Measurements from ENCODE around the gene CUL4A.
"Not testable (repeated sequence)": the region's sequence is repeated elsewhere in the genome, so short reads cannot be mapped to it uniquely, and the experiment has no call there.

The CUL4A gene

DNA sequence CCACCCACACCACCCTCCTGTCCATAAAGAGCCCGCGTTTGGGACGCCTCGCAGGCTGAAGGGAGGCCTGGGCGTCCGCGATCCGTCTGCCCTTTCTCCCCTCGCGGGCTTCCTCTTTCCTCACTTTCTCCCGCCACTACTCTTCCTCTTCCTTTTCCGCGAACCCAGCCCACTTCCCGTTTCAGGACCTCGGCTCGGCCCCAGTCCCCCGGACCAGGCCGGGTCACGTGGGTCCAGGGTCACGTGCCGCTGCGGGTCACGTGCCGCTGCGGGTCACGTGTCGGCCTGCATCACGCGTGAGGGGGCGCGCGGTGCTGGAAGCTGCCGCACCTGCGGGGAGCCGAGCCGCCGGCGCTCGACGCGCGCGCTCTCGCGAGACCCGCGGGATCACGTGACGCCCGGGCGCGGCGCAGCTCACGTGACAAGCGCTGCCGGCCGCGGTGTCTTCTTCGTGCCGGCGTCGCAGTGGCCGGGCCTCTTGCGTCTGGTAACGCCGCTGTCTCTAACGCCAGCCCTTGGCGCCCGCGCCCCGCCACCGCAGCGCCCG, 87.5 kb downstream of the CUL4A start, which contains the start of gene LAMP1:
Gene LAMP1 (plus strand): TSS at position 417 of the 547 bp plus-strand sequence. CDS start 196 bp downstream, outside the sequence.
- DNase-seq, result peak; percentile 68

DNA sequence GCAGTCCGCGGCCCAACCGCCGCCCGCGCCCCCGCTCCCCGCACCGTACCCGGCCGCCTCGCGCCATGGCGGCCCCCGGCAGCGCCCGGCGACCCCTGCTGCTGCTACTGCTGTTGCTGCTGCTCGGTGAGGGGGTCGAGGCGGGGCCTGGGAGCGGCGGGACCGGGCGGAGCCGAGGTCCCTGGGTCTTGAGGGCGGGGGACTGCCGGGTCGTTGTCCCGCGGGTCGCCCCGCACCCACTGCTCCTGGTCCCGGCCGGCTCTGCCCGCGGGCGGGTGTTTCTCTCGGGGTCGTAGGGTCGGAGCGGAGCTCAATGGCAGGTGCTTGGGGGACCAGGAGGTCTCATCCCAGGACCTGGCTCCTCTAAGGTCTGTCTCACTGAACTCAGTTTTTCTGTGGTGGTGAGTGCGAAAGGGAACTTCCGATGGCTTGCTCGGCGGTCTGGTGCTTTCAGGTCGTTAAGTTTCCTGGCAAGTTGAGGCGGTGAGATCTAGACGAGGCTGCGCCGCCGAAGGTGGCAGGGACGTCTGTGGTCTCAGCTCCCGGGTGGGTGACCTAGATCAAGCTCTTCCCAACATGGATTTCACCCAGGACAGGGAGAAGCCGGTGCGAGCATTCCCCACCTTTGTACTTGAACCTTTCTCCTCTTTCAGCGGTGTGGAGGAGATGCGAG, 88.1 kb downstream of the CUL4A start:
- no peak for DNase-seq

DNA sequence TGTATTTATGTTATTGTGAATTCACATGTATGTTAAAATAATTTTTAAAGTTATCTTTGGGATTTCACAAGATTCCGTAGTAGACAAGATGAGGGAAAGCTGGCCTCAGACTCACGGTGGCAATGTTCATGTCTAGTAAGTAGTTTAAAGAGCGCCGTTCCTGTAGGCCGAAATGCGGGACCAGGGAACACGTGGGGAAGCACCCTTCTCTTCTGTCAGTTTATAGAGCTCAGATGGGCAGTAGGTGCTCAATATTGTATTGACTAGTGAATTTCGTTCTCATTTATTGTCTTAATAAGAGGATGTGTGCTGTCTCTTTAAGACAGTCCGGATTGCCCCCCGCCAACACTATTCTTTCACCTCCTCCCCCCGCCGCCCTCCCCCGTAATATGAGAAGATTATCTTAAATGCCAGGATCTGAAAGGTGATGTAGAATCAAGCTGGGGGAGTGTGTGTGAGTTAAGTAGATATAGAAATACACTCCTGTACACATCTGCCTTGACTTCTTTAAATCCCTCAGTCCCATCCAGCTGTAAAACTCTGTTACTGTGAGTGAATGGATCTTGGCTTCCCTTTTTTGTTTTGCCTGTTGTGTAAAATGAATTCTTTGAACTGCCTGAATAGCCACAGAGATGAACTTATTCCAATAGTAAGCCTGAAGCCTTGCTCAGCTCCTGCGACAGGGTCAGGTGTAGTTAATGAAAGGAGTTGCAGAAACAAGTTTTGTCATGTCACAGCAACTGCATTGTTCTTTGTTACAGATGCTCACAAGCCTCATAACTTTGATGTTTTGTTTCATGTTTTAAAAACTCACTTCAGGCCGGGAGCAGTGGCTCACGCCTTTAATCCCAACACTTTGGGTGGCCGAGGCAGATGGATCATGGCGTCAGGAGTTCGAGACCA, 88.9 kb downstream of the CUL4A start:
- DNase-seq, result no peak

DNA sequence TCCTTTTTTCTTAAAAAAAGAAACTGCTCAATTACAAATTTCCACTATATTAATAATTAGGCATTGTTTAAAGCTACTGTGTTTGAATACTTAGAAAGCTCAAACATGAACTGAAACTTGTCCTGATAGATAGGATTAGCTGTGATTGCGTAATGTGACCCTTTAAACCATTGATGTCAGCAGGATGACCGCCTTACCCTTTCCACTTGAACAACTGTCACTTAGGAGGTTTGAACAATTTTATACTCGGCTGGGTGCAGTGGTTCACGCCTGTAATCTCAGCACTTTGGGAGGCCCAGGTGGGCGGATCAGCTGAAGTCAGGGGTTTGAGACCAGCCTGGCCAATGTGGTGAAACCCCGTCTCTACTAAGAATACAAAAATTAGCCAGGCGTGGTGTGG, 90.5 kb downstream of the CUL4A start:
- no peak for DNase-seq

DNA sequence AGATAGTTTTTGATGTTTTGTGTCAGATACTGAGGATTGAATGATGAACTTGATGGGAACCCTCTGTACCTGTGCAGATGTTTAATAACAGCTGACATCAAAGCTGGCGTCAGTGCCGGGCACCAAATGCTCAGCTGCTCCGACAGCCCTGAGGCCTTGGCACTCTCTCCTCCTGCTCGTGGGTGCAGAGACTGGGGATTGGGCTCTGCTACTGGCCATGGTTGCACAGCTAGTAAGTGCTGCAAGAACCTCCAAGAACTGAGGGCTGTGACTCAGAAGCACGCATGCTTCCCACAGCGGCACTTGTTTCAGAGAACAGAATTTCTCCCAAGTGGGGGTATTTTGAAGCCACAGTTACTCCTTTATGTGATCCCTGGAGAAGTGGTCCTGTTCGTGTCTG, 93.6 kb downstream of the CUL4A start:
- no peak for DNase-seq

DNA sequence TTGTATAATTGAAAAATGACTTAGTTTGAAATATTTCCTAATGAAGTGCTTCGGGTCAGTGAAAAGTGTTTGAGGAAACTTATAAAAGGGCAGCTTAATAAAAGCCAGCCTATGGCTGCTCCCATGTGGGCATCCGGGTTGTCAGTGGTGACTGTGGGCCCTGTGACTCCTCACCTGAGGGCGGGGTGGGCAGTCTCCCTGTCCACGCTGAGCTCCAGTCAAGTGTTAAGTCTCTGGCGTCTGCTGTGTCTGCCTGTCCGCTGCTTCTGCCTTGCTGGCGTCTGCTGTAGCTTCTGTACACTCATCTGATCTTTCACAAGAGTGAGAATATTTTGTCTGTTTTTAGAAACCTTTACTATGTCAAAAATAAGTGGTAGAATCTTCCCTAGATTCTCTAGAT, 94.7 kb downstream of the CUL4A start:
- DNase-seq, result no peak

DNA sequence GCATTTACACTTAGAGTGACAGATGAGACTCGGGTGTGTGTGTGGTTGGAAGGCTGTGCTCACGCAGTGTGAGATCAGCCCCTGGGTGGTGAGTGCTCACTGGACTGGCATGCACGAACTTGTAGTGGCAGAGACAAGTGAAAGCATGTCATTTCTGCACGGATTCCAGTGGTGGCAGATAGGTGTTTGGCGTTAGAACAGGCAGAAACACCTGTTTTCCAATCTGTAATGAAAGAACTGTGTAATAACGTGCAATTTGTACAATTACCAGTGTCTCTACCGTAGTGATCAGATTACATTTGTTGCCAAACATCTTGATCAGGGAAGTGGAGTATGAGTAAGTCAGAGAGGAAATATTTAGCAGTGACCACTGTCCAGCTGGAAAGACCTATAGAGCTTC, 95.8 kb downstream of the CUL4A start:
- no peak for DNase-seq

DNA sequence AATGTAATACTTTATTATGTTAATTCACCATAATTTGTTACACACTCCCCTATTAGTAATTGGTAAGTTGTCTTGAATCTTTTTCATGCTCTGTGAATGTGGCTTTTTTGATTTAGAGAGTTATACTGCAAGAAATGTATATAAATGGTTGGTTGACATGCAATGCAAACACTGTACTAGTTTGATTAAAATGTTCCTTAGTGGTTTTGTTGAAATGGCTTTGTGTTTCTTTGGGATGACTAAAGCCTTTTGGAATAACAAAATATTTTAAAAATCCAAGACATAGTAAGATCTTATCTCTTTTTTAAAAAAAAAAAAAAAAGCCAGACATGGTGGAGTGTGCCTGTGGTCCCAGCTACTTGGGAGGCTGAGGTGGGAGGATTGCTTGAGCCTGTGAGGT, 98.1 kb downstream of the CUL4A start:
- DNase-seq, result no peak

DNA sequence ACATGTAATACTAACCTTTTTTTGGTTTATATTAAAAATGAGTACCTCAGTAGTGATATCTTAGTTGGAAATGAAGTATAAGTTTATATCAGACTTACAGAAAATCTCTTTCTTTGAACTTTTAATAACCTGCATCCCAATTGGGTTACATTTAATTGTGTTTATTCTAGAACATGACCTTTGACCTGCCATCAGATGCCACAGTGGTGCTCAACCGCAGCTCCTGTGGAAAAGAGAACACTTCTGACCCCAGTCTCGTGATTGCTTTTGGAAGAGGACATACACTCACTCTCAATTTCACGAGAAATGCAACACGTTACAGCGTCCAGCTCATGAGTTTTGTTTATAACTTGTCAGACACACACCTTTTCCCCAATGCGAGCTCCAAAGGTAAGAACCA, 100.1 kb downstream of the CUL4A start:
- DNase-seq, result no peak

DNA sequence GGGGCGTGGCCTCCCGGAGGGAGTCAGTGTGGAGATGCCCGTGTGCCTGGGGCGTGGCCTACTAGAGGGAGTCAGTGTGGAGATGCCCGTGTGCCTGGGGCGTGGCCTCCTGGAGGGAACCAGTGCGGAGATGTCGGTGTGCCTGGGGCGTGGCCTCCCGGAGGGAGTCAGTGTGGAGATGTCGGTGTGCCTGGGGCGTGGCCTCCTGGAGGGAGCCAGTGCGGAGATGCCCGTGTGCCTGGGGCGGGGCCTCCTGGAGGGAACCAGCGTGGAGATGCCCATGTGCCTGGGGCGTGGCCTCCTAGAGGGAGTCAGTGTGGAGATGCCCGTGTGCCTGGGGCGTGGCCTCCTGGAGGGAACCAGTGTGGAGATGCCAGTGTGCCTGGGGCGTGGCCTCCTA, 104.7 kb downstream of the CUL4A start:
- not testable (repeated sequence) for DNase-seq

DNA sequence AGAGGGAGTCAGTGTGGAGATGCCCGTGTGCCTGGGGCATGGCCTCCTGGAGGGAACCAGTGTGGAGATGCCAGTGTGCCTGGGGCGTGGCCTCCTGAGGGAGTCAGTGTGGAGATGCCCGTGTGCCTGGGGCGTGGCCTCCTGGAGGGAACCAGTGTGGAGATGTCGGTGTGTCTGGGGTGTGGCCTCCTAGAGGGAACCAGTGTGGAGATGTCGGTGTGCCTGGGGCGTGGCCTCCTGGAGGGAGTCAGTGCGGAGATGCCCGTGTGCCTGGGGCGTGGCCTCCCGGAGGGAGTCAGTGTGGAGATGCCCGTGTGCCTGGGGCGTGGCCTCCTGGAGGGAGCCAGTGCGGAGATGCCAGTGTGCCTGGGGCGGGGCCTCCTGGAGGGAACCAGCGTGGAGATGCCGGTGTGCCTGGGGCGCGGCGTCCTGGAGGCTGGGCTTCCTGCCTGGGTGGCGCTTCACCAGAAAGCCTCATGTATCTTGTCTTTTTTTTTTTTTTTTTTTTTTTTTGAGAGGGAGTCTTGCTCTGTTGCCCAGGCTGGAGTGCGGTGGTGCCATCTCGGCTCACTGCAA, 105.6 kb downstream of the CUL4A start:
- DNase-seq, result not testable (repeated sequence)

DNA sequence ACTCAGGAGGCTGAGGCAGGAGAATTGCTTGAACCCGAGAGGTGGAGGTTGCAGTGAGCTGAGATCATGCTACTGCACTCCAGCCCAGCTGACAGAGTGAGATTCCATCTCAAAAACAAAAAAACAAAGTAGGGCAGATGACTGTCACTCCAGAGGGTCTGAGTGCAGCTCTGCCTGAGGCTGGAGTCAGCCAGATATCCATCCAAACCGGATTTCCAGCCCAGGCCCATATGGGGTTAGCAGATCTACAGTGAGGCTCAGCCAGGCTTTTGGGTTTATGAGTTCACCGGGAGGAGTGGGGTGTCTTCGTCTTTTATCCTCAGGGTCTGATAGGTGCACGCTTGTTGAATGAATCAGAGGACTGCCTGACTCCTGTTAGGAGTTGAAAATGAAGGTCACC, 106.6 kb downstream of the CUL4A start:
- DNase-seq, result no peak
